HTERT RPE-1 (cell line): ENCODE results near the gene TIGD1.
"Not testable (repeated sequence)": the region's sequence is repeated elsewhere in the genome, so short reads cannot be mapped to it uniquely, and the experiment has no call there.

Source experiments
- in situ Hi-C: fragments of 300-500 bp; cut with MboI; formaldehyde crosslinking; loops from 4 replicates; pipeline ENCODE4 v1.14.3; 2020; ENCODE audit warnings: low sequenced_read_pairs

Gene TIGD1

GRCh38 chr2:232571026-232571474 is 20.7 kb upstream of the TIGD1 start:
- in situ Hi-C loops = no loop called here

DNA sequence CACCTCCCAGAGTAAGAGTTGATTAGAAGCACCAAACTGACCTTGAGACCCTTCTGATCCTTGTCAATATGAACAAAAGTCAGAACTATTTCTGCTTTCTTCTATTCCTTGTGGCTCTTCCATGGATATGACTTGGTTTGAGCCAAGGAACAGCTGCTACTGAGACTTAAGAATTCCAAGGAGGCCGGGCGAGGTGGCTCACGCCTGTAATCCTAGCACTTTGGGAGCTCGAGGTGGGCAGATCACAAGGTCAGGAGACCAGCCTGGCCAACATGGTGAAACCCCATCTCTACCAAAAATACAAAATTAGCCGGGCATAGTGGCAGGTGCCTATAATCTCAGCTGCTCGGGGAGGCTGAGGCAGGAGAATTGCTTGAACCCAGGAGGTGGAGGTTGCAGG is 20.1 kb upstream of the TIGD1 start:
- in situ Hi-C loops = not testable (repeated sequence)

DNA sequence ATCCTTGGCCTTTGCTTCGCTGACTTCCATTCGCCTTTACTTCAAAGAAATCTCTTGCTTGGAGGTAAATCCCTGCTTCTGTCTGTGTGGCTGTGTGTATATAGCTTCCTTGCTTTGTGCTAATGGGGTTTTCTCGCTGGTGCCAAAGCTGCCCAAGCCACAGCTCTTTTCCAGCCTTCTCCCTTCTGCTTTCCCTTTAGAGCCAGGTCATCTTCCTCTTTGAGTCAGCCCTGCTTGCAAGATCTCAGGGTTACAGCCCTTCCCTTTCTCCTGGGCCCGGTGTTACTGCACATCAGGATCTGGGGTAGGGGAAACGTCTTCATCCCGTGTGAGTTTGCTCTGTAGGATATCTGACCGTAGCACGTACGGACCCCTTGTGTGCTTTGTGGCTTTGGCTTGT is 19.2 kb upstream of the TIGD1 start:
- in situ Hi-C loops = no loop called here

DNA sequence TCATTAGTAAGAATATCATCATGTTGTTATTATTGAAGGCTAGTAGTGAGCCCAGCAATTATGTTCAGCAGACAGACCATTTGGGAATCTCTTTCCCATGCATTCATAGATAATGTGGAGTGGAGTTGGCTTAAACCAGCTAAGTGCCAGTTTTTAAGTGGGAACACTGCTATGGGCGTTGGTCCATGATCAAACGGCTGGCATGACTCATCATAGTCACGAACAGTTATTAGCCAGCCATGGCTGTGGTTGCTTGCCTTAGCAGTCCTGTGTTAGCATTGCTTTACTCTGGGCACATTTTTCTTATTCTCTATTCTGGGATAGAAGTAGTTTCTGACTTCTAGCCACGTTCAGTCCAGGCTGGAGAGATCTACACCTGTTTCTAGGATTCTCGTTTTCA is 17.8 kb upstream of the TIGD1 start:
- in situ Hi-C loops = no loop called here

DNA sequence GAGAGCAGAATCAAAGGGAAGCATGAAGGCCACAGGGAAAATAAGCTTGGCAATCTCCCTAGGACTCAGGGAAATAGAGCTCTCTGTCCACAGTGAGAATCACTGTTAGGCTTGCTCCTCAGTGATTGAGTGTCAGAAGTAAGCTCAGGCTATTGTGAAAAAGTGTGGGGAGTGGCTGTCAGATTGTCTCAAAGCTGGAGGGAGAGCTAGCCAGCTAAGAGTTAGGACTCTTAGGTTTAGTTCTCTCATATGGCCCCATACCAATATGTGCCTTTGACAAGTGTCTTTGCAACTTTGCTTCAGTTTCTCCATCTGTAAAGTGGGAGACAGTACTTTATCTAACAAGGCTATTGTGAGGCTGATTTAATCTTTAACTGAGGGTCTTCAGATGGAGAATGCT is 17.4 kb upstream of the TIGD1 start:
- in situ Hi-C loops = no loop called here

GRCh38 chr2:232563580-232563979 is 13.2 kb upstream of the TIGD1 start:
- in situ Hi-C loops = no loop called here

- in situ Hi-C loops = no loop called here
Observed at GRCh38 chr2:232562515-232563151, 12.3 kb upstream of the TIGD1 start.

DNA sequence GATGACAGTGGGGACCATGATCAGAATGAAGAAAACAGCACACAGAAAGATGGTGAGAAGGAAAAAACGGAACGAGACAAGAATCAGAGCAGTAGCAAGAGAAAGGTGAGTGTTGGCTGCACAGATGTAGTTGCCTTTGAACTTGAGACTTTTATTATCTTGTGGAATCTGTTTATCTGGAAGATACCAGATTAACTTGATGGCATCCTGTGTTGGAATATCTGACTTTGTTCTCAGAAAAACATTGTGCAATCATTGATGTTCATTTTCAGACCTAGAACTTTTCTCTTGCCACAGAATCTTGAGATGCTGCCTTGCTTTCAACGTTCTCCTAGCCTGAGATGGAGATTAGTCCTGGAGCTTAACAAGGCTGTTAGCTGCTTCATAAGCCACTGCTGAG is 6.1 kb upstream of the TIGD1 start:
- in situ Hi-C loops = no loop called here

DNA sequence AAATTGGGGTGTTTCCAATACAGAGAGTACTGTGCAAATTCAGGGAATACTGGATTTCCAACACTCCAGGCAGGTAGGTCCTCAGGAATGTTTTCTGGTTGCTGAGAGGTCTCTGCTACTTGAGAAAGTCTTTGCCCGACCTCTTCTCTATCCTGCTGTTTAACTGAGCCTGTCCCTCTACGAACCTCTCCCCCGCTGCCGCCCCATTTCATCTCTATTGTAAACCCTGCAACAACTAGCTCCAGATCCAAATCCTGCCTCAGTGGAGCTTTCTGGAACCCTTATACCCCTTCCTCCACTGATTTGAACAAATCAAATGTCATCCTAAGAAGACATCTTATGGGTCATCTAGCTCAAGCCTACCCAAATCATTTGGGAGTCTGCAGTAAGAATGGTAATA is 1.4 kb upstream of the TIGD1 start:
- in situ Hi-C loops = no loop called here

DNA sequence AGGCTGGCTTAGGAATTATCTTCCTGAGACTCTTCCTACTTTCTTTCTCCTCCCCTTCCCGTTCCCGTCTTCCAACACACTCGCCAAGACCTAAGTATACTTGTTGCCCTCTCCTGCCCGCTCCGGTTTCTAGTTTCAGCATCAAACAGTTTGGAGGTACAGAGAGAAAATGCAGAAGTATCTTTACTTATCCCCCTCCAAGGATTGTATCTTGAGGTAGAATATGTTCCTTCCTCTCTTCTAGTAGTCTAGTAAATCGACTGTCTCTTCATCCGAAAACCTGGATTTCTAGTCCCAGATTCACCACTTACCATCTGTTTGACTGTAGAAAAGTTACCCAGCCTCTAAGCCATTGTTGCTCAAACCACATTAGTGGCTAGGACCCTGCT is 887 bp upstream of the TIGD1 start:
- in situ Hi-C loops = no loop called here

GRCh38 chr2:232549655-232550353 is 553 bp downstream of the TIGD1 start:
- in situ Hi-C loops = no loop called here

DNA sequence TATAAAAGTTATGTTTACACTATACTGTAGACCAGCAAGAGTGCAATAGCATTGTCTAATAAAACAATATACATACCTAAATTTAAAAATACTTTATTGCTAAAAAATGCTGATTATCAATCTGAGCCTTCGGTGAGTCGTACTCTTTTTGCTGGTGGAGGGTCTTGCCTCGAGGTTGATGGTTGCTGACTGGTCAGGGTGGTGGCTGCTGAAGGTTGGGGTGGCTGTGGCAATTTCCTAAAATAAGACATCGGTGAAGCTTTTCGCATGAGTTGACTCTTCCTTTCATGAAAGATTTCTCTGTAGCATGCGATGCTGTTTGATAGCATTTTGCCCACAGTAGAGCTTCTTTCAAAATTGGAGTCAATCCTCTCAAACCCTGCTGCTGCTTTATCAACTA is 2.4 kb downstream of the TIGD1 start:
- in situ Hi-C loops = no loop called here

DNA sequence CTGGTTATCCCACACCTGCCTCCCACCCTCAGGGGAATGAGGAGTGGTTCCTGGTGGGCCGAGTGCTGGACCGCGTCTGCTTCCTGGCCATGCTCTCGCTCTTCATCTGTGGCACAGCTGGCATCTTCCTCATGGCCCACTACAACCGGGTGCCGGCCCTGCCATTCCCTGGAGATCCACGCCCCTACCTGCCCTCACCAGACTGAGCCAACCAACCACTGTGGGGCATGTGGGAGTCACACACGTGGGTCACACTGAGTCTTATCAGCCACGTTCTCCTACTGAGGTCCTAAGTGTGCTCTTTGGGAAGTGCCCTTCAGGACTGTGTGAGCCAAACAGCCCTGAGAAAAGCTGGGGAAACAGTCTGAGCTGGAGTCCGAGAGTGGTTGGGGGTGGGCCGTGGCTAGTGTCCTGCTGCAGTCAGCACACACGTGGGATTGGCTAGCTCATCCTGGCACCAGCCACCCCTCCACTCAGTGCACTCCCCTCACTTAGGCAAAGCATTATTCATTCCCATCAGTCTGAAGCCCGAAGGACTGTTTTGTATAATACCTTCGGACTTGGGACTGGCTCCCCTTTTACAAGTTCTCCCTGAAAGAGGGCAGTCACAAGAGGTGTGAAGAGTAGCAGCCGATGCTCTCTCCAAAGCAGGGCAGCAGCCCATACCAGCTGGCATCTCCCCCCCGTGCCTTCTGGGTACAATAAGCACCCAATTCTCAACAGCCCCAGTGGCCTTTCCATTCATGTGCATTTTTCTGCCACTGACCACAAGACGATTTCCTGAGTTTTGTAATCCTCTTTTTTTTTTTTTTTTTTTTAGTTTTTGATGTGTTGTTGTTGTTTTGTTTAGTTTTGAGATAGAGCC is 4.6 kb downstream of the TIGD1 start:
- in situ Hi-C loops = no loop called here

DNA sequence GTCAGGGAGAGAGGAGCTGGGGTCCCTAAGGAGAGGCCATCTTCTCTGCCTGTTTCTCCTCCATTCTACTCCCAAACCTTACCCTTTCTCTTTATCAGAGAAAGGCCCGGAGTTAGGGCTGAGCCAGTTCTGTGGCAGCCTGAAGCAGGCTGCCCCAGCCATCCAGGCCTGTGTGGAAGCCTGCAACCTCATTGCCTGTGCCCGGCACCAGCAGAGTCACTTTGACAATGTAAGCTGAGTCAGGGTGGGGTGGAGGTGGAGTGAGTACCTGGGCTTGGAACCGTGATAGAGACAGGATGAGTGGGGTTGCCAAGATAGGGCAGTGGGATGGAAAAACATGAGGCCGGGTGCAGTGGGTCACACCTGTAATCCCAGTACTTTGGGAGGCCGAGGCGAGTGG is 5.7 kb downstream of the TIGD1 start:
- in situ Hi-C loops = no loop called here

GRCh38 chr2:232543928-232544631 is 6.3 kb downstream of the TIGD1 start:
- in situ Hi-C loops = no loop called here

- in situ Hi-C loops = no loop called here
Observed at GRCh38 chr2:232543491-232543890, 6.9 kb downstream of the TIGD1 start.

- in situ Hi-C loops = no loop called here
Observed at GRCh38 chr2:232542715-232543467, 7.5 kb downstream of the TIGD1 start.

- in situ Hi-C loops = no loop called here
Observed at GRCh38 chr2:232541961-232542714, 8.2 kb downstream of the TIGD1 start.

- in situ Hi-C loops = no loop called here
Observed at GRCh38 chr2:232541195-232541960, 9.0 kb downstream of the TIGD1 start.
